ENCODE data around the gene MRTFA.

DNA sequence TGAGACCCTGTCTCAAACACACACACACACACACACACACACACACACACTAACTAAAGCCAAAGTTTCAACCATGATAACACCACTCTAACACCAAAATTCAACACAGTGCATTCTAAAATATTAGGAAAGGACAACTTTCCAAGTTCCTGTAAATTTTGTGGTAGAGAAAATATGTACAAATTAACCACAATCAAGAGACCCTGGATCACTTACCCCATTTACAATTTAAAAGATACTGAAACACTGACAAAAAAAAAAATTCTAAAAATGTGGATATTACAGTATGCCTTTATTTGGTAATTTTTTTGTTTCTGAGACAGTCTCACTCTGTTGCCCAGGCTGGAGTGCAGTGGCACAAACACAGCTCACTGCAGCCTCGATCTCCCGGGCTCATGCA, 9.7 kb downstream of the MRTFA start:
- TF ChIP-seq CTCF (IDR thresholded peaks at IDR 0.05) (no peak), EZH2 (IDR thresholded peaks at IDR 0.05) (no peak), EZH2phosphoT487 (IDR thresholded peaks at IDR 0.05) (no peak)
